ENCODE results near the gene GRM2.

GRCh38 chr3:51686056-51686455 lies 20.8 kb upstream of the GRM2 start:
- TF ChIP-seq POLR2A (IDR thresholded peaks at IDR 0.05) (no peak), POLR2AphosphoS5 (IDR thresholded peaks at IDR 0.05) (no peak)

Measured in prostate gland (tissue), 1 donor.